Nephron progenitor cell (in vitro differentiated cells): Measurements from ENCODE around the gene MYOT.

Experiments used
- DNase-seq: peaks from one replicate; pipeline ENCODE4 v3.0.0; 2021
- H3K27ac Mint-ChIP-seq: 2 replicates; pipeline ENCODE4 v1.8.0; 2021; ENCODE audit warnings: mild to moderate bottlenecking, moderate library complexity, mixed read lengths
- H3K27me3 Mint-ChIP-seq: 2 replicates; pipeline ENCODE4 v1.8.0; 2021; ENCODE audit warnings: mild to moderate bottlenecking, low read depth, mixed read lengths; ENCODE audit not compliant: poor library complexity
- H3K36me3 Mint-ChIP-seq: 2 replicates; pipeline ENCODE4 v1.8.0; 2021; ENCODE audit warnings: low read depth, mixed read lengths
- H3K4me1 Mint-ChIP-seq: 2 replicates; pipeline ENCODE4 v1.8.0; 2021; ENCODE audit warnings: mixed read lengths
- H3K4me3 Mint-ChIP-seq: 2 replicates; pipeline ENCODE4 v1.8.0; 2021; ENCODE audit warnings: mild to moderate bottlenecking, moderate library complexity, mixed read lengths
- H3K9me3 Mint-ChIP-seq: 2 replicates; pipeline ENCODE4 v1.8.0; 2021; ENCODE audit warnings: mild to moderate bottlenecking, moderate library complexity, mixed read lengths
- CTCF ChIP-seq: fragments of 200-600 bp; sonication (generic); IDR thresholded peaks from 2 replicates; pipeline ENCODE4 v1.5.0; 2021; ENCODE audit warnings: antibody characterized with exemption

MYOT gene

GRCh38 chr5:137834498-137835049 lies 33.1 kb upstream of the MYOT start:
- Mint-ChIP-seq H3K4me3 (no peak overlapping the region), H3K27ac (no peak overlapping the region)

GRCh38 chr5:137836298-137836697 lies 31.4 kb upstream of the MYOT start:
- DNase-seq, result no peak
- peaks cover 23% of the 10 kb centered on the region for H3K4me1 Mint-ChIP-seq
- no peak overlapping the region for H3K27ac Mint-ChIP-seq
- no peak overlapping the region for H3K4me3 Mint-ChIP-seq
- TF ChIP-seq CTCF, result no peak
- H3K27me3 Mint-ChIP-seq, result peaks cover 4% of the 10 kb centered on the region
- no peaks in the 10 kb centered on the region for H3K36me3 Mint-ChIP-seq
- H3K9me3 Mint-ChIP-seq, result no peaks in the 10 kb centered on the region

More at GRCh38 chr5:137834498-137835049, 33.1 kb upstream of the MYOT start:
- H3K9me3 Mint-ChIP-seq, result no peaks in the 10 kb centered on the region
- no peak for TF ChIP-seq CTCF
- H3K27me3 Mint-ChIP-seq, result peaks cover 4% of the 10 kb centered on the region
- no peaks in the 10 kb centered on the region for H3K36me3 Mint-ChIP-seq
- peaks cover 23% of the 10 kb centered on the region for H3K4me1 Mint-ChIP-seq
- no peak for DNase-seq

GRCh38 chr5:137836997-137837396 lies 30.7 kb upstream of the MYOT start:
- H3K9me3 Mint-ChIP-seq, result no peaks in the 10 kb centered on the region
- peaks cover 23% of the 10 kb centered on the region for H3K4me1 Mint-ChIP-seq
- no peak overlapping the region for H3K4me3 Mint-ChIP-seq
- H3K36me3 Mint-ChIP-seq, result no peaks in the 10 kb centered on the region
- peaks cover 4% of the 10 kb centered on the region for H3K27me3 Mint-ChIP-seq
- no peak for TF ChIP-seq CTCF
- no peak overlapping the region for H3K27ac Mint-ChIP-seq
- no peak for DNase-seq

- Mint-ChIP-seq H3K27me3 (peaks cover 4% of the 10 kb centered on the region), H3K4me1 (peaks cover 17% of the 10 kb centered on the region), H3K27ac (no peak overlapping the region), H3K4me3 (no peak overlapping the region), H3K36me3 (no peaks in the 10 kb centered on the region), H3K9me3 (no peaks in the 10 kb centered on the region)
- no peak for DNase-seq
- no peak for TF ChIP-seq CTCF
These were observed 29.9 kb upstream of the MYOT start for GRCh38 chr5:137837491-137838394.

- Mint-ChIP-seq H3K9me3 (no peaks in the 10 kb centered on the region), H3K4me3 (no peak overlapping the region), H3K36me3 (no peaks in the 10 kb centered on the region), H3K4me1 (peaks cover 19% of the 10 kb centered on the region), H3K27ac (no peak overlapping the region), H3K27me3 (peaks cover 4% of the 10 kb centered on the region)
- no peak for DNase-seq
- TF ChIP-seq CTCF, result no peak
These were observed 28.7 kb upstream of the MYOT start for GRCh38 chr5:137838976-137839375.

GRCh38 chr5:137842296-137842695 lies 25.4 kb upstream of the MYOT start:
- Mint-ChIP-seq H3K27me3 (no peaks in the 10 kb centered on the region), H3K27ac (no peak overlapping the region), H3K4me3 (no peak overlapping the region), H3K36me3 (no peaks in the 10 kb centered on the region), H3K4me1 (peaks cover 17% of the 10 kb centered on the region), H3K9me3 (no peaks in the 10 kb centered on the region)
- no peak for TF ChIP-seq CTCF
- DNase-seq, result no peak
